ENCODE results near the gene DMAC2L.
A peak's percentile ranks its signal among the peaks of the same experiment; 100 is the strongest.

DMAC2L gene

GRCh38 chr14:50331596-50331995 lies 19.5 kb downstream of the DMAC2L start:
- no peak for DNase-seq (ENCODE audit: low spot score)

GRCh38 chr14:50333014-50333509 lies 20.9 kb downstream of the DMAC2L start:
- DNase-seq (ENCODE audit: low spot score): no peak

- no peak for DNase-seq (ENCODE audit: low spot score)
Measured at GRCh38 chr14:50334211-50334610, 22.1 kb downstream of the DMAC2L start.

DNA sequence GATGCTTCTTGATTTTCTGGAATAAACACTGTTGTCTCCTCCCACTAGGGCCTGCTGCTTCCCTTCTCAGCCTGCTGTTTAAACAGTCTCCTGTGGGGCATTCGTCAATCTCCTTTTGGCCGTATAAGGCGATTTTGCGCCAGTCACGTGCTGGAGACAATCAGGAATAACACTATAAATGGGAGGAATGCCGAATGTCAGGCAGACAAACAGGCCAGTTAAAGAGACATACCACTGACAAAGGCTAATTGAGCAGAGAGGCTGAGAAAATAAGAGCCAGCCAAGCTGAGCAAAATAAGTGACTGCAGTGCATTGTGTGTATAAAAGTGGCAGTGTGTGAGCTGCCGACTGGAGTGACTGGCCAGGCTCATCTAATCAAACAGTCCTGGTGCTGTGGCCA lies 23.3 kb downstream of the DMAC2L start:
- no peak for DNase-seq (ENCODE audit: low spot score)

DNA sequence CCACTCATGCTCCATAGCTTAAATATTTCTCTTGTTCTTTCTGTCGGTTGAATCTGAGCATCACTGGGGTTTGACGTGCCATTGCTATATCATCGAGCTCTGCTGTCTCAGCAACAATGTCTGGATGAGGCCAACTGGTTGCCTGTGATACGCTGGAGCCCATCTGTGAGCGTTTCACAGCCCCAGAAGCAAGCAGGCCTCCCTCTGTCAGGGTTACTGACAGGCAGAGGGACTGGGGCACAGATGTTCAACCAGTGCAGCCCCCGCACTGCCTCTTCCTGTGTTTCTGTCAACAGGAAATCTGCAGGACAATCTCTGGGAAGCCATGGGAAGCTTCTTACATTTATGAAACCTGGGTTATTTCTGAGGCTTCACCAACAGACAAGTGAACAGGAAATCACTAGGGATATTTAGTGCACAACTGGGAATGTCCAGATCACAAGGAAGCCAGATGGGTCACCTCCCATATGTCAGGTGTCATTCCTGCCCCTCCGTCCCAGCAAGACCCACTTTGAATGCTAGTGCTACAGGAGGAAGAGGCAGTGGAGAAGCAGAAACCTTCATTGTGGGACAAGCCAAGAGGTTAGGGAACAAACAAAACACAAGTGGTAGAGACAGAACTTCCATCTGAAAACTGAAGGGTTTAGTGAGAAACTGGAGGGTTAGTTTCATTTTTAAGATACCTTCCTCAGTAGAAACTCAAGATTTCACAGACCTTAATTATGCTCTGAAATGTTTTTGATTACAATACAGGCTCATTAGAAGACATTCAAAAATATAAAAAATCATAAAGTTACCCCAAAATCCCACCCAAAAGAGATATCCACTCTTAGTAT lies 24.1 kb downstream of the DMAC2L start:
- DNase-seq (ENCODE audit: low spot score): no peak

GRCh38 chr14:50338587-50338986 lies 26.5 kb downstream of the DMAC2L start:
- DNase-seq (ENCODE audit: low spot score): no peak

DNA sequence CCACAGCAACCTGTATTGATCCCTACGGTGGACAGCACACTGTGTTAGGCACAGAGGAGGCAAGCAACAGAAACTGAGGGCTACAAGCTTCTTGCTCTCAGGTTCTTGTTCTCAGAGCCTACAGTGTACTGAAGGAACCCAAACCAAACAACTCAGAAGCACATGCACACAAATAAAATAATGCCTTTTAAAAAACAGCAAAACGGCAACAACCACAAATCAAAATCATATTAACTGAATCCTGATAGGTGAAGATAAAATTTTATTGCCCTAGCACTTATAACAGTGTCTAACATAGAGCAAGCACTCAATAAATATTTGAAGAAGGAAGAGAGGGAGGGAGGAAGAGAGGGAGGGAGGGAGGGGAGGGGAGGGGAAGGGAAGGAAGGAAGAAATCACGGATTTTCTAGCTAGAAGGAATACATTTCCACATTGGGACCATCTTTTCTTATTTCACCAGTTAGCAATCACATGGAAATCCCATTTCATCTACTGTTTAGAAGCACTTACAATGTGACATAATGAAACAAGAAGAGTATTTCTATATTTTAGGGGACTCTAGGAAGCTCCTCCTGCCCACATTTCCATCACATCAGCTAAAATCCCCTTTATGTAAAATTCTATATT lies 27.2 kb downstream of the DMAC2L start:
- no peak for DNase-seq (ENCODE audit: low spot score)

- DNase-seq (ENCODE audit: low spot score): no peak
Measured at GRCh38 chr14:50340045-50340444, 27.9 kb downstream of the DMAC2L start.

DNA sequence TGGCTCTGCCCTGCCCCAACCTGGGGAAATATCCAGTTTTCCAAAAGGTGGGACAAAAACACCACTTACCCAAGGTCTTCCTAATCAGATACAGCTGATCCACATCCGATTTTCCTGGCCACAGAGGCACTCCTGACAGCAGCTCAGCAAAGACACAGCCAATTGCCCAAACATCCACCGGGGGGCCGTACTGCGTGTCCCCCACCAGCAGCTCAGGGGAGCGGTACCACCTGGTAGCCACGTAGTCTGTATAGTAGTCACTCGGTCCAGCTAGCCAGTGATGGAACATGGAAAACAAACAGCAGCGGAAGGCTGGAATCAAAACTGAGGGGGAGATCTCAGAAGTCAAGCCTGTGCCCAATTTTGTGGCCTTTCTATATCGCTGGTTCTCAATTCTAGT lies 28.8 kb downstream of the DMAC2L start:
- DNase-seq (ENCODE audit: low spot score): no peak

- DNase-seq (ENCODE audit: low spot score): peak; percentile 25
Measured at GRCh38 chr14:50342221-50343078, 30.3 kb downstream of the DMAC2L start.

GRCh38 chr14:50343434-50343833 lies 31.3 kb downstream of the DMAC2L start:
- no peak for DNase-seq (ENCODE audit: low spot score)

- DNase-seq (ENCODE audit: low spot score): no peak
Measured at GRCh38 chr14:50344116-50344775, 32.1 kb downstream of the DMAC2L start.

DNA sequence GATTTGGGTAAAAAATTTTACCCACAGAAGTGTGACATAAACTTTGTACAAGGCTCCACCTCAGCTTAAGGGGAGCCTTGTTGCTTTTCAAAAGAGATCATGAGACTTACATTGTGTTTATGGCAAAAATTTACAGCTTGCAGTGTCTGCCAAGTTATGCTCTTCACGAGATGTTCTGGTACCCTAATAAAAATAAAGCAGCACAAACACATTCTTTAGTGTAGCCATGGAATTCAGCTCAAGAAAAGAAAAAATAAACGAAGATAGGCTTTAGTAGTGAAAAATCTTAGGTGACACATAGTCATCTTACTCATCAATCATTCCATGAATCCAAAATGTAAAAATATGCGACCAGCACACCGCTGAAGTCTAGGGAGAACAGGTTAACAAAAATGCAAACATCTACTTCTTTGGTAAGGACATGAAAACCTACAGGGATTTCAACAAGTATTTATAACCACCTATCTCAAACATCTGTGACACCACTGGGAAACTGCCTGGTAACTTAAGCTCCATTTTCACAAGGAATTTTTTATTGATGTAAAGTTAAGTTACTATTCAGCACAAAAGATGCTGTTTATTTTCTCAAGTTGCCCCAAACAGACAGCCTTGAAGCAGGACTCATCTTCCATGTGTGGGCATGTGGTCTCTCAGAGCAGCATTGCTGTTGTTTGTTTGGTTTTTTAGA lies 32.9 kb downstream of the DMAC2L start:
- no peak for DNase-seq (ENCODE audit: low spot score)

DNA sequence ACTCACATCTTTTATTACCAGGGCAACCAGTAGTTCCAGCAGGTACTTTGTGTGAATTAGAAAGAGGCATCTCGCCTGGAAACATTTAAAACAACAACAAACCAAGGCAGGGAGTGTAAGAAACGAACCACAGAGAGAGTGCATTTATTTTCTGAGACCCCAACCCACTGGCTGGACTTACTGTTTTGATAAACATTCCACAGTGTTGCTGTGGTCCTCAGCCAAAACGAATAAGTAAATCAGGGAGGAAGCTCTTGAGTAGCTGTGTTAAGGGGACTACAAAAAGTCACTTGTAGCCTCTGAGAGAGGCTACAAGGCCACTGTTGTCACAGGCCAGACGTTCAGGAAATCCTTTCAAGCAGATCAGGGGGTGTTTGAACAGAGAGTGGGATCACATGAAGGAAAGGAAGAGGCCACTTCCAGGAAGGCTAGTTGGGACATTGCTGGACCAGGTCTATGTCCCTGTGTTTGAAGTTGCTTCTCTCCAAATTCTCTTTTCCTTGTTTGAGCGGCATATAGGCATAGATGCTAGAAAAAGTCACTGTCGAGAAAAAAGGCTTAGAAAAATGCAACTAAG lies 33.8 kb downstream of the DMAC2L start:
- no peak for DNase-seq (ENCODE audit: low spot score)

DNA sequence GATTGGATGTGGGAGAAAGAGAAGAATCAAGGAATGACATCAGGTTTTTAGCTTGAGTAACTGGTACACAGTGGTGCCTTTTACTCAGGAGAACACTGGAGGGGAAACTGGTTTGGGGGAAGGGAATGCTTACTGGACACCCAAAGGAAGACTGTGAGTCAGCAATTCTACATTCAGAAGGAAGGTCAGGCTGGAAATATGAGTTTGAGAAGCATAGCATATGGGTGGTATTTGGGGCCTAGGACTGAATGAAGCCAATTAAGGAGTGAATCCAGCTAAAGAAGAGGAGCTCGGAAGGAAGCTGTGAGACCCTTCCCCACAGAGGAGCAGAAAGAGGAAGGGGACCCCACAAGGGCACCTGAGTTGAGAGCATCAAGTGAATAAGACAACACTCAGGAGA lies 35.4 kb downstream of the DMAC2L start:
- DNase-seq (ENCODE audit: low spot score): no peak

DNA sequence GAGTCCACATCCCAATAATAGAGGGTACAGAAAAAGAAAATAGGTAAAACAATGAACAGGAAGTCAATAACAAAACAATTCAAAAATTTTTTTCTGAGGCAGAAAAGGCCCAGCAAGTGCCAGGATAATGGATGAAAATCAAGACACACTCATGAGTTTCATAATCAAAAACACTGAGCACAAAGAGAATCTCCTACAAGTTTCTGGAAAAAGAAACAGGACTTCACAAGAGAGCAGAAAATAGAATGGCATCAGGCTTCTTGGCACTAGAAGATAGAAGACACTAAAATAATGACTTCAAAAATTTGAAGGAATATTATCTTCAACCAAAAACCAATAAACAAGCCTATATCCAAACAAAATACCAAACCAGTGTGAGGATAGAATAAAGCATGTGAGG lies 36.8 kb downstream of the DMAC2L start:
- DNase-seq (ENCODE audit: low spot score): no peak

GRCh38 chr14:50350975-50351374 lies 38.9 kb downstream of the DMAC2L start:
- DNase-seq (ENCODE audit: low spot score): no peak

DNA sequence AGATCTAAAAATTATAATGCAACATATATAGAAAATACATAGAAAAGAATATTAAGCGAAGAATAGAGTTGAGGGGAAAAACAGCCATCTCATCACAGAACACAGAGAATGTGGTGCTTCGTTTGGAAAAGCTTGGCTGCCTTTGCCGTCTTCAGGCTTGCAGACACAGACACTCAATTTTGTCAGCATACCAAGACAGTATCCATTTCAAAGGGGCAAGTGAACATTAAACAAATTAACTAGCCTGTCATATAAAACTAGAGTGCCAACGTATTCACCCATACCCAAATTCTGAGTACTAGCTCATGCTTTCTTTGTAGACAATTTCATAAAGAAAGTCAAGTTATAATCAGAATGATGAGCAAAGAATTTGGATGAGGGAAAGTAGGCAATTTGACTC lies 40.5 kb downstream of the DMAC2L start:
- DNase-seq (ENCODE audit: low spot score): no peak

- DNase-seq (ENCODE audit: low spot score): no peak
Measured at GRCh38 chr14:50353126-50353525, 41.0 kb downstream of the DMAC2L start.

GRCh38 chr14:50354527-50354926 lies 42.4 kb downstream of the DMAC2L start:
- DNase-seq (ENCODE audit: low spot score): no peak

GRCh38 chr14:50355692-50356091 lies 43.6 kb downstream of the DMAC2L start:
- no peak for DNase-seq (ENCODE audit: low spot score)
